Body of pancreas (tissue), 4 donors: ENCODE measurements around the gene ABCA13.

Source experiments
- POLR2A ChIP-seq, 3 donors: fragments of 450-650 bp; IDR thresholded peaks; one replicate each; pipeline ENCODE4 v1.6.1; 2016; ENCODE audit warnings: antibody characterized with exemption in 3 of 3, mild to moderate bottlenecking in 2 of 3
- TF ChIP-seq, protein P1 (sequence below), 7 experiments: fragments of 450-650 bp in 4 of 7; fragments of 200-600 bp in 3 of 7; sonication (generic) in 3 of 7; IDR thresholded peaks; one replicate each; pipeline ENCODE4 v1.5.1; 2016 to 2019; ENCODE audit warnings: antibody characterized with exemption in 7 of 7

DNA sequence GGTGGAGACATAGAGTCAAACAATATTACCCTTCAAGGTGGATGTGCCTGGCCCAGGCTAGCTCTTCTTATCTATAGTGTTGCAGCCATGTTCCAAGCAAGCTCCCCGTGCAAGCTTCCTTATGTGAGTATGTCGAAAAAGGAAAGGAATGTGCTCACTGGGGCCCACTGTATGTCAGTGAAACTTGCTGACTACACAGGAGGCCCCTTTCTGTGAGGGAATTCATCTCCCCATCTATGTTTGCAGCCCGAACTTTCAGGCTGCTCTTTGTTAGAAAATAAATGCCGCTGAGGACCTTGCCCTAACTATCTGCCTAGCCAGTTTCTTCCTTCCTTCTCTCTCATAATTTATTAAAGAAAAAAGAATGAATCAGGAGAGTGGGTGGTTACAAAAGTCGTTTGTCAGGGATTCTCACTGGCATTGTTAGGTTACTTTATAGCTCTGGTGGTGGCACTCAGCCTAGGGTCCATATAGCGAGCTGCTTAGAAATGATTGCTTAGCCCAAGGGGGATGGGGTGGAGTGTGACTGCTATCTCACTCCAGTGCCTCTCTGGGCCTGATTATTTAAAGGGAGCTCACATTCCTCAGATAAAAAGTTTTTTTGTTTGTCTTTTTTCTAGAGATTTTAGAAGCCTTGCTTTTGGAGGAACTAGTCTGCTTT, 302.1 kb downstream of the ABCA13 start:
- TF ChIP-seq, protein P1, sequence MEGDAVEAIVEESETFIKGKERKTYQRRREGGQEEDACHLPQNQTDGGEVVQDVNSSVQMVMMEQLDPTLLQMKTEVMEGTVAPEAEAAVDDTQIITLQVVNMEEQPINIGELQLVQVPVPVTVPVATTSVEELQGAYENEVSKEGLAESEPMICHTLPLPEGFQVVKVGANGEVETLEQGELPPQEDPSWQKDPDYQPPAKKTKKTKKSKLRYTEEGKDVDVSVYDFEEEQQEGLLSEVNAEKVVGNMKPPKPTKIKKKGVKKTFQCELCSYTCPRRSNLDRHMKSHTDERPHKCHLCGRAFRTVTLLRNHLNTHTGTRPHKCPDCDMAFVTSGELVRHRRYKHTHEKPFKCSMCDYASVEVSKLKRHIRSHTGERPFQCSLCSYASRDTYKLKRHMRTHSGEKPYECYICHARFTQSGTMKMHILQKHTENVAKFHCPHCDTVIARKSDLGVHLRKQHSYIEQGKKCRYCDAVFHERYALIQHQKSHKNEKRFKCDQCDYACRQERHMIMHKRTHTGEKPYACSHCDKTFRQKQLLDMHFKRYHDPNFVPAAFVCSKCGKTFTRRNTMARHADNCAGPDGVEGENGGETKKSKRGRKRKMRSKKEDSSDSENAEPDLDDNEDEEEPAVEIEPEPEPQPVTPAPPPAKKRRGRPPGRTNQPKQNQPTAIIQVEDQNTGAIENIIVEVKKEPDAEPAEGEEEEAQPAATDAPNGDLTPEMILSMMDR (IDR thresholded peaks at IDR 0.05), result no peak
- no peak for TF ChIP-seq POLR2A (IDR thresholded peaks at IDR 0.05)
